SH-SY5Y (cell line): Measurements from ENCODE around the gene LBHD1.

Experiments
- GATA2 ChIP-seq: IDR thresholded peaks from 2 replicates; pipeline ENCODE4 v1.6.1; 2011; ENCODE audit warnings: mild to moderate bottlenecking, low read depth, low read length
- GATA3 ChIP-seq: IDR thresholded peaks from 2 replicates; pipeline ENCODE4 v1.6.1; 2011; ENCODE audit warnings: low read depth, mild to moderate bottlenecking, low read length, moderate library complexity

- TF ChIP-seq GATA2 (no peak), GATA3 (no peak)
Measured at GRCh38 chr11:62613291-62613778, 58.7 kb downstream of the LBHD1 start.
